NCI-H774 (cell line): Measurements from ENCODE around the gene EMSY.
A peak's percentile ranks its signal among the peaks of the same experiment; 100 is the strongest.

Source experiments
- DNase-seq: peaks from one replicate; lab custom pipeline; 2025; lab: John Stamatoyannopoulos, UW

The EMSY gene

DNA sequence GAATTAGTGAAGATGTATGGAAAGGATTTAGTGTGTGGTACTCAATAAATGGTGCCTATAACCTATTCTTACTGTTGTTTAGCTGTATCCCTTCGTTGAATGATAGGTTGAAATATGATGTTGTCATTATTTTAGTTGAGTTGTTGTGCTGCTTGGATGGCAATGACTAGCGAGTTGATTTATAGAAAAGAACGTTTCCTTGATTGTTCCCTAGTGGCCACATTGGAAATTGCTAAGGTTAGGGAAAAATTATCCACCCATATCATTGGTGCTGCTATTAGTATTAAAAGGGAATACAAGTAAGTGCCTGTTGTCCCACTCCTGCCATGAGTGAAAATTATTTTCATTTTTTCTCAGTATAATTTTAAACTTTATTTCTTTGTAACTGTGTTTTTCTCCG is 14.5 kb downstream of the EMSY start:
- no peak for DNase-seq

DNA sequence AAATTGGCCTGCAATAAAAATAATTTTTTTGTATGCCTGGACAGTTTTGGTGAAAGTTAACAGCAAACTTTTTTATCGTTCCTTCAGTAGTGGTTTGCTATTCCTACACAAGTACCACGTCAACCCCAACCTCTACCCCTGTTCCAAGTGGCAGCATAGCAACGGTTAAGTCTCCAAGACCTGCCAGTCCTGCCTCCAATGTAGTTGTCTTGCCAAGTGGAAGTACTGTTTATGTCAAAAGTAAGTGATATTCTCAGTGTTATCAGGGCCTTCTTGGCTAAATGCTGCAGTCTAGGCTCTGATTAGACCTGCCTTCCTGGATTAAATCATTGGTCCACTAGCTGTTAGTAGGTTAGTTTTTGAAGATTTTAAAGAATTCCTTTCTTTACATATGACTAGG is 15.0 kb downstream of the EMSY start:
- DNase-seq: no peak

DNA sequence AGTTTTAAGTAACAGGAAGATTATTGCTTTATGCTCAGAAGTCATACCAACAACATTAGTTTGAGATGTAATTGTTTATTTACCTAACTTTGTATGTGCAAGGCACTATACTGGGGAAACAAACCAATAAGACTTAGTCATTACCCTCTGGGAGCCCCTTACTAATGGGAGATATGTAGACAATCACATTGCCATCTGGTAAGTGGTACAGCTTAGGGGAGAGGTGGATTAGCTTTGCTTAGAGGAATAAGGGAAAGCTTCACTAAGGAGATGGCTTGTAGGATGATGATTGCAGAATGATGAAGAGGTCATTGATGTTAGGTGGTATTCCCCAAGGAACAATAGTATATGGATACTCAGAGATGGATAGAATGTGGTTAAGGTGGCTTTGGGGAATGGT is 17.5 kb downstream of the EMSY start:
- DNase-seq: no peak

DNA sequence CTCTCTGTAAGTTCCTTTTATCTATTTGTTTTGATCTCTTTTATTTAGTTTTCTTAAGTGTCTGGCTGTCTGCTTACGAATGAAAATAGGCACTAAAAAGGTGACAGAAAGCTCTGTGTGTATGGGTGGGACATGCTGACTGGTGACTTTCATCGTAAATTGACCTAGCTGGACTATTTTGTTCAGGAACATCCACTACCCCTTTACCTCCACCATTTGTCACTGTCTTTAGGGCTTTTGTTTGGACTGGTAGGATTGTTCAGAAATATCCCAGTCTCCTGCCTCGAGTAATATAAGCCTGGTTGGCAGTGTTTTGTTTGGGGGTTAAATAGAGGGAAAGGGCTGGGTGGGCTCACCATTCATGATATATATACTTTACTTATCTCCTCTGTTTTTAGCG is 20.9 kb downstream of the EMSY start:
- no peak for DNase-seq

DNA sequence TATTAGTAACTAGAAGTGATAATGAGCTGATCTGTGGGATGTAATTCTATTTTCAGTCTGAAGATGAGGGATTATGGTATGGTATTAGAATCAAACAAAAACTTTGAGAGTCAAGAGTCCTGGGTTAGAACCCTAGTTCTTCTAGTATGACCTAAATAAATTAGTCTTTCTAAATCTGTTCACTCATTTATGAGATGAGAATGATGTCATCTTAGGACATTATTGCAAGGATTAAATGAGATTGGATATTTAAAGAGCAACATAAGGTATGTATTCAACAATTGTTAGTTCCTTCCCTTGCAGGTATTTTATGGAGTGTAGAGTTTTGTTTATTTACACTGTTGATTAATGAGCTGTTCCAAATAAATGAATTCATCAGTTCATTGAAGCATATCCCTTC is 21.8 kb downstream of the EMSY start:
- no peak for DNase-seq

DNA sequence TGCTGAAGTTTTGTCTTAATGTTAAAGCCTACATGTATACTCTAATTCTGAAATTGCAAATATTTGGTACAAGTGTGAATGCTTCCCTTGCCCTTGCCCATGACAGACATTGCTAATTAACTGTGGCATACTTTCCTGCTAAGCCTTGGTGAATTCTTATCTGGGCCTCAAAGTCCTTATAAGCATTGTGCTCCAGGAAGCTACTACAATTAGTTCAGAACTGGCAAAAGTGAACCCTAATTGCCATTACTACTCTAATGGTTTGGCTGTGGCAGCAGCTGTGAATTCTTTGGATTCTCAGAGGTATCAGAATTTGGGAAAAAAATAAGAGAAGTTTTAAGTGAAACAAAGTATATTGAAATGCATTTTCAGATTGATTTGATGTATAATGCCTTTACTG is 24.3 kb downstream of the EMSY start:
- DNase-seq: no peak

DNA sequence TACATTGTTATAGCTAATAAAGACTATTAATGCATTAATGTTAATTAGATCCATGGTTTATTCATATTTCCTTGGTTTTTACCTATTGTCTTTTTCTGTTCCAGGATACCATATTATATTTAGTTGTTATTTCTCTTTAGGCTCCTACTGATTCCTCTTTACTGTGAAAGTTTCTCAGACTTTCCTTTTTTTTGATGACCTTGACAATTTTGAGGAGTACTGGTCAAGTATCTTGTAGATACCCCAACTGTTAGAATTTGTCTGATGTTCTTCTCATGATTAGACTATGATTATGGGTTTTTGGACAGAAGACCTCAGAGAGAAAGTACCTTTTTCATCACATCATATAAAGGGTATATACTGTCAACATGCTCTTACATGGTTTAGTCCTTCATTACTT is 26.6 kb downstream of the EMSY start:
- no peak for DNase-seq

DNA sequence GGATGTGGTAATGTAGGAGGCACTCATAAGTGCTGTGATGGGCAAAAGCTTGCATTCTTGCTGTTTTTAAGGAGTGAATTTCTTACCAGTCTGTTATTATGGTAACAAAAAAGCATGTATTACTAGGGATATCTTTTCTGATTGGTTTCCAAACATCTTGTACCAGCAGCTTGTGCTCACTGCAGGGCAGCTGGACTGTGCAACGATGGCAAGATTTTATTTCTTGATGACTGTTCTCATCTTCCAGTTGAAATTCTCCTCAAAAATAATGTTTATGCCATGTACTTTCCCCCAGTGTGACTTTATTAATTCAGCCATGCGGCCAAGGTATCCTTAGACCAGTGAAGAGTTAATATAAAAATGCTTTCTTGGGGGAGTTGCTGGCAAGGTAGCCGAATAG is 35.4 kb downstream of the EMSY start:
- no peak for DNase-seq

DNA sequence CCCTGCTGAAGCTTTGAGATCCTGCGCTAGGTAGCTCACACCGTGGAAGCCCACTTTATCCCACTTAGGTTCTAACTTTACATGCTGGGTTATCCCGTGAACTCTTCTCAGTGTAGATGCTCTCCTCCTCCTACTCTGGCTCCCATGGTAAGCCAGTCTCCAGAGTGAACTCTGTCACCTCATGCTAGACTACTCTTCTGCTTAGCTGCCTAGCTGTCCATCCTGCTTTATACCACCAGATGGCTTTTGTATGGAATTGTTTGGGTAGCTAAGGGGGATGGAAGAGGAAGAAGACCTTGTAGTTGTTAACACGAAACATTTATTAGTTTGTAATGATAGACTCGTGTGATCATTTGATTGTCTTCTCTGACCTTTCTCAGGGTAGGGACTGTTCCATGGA is 46.8 kb downstream of the EMSY start:
- DNase-seq: no peak

DNA sequence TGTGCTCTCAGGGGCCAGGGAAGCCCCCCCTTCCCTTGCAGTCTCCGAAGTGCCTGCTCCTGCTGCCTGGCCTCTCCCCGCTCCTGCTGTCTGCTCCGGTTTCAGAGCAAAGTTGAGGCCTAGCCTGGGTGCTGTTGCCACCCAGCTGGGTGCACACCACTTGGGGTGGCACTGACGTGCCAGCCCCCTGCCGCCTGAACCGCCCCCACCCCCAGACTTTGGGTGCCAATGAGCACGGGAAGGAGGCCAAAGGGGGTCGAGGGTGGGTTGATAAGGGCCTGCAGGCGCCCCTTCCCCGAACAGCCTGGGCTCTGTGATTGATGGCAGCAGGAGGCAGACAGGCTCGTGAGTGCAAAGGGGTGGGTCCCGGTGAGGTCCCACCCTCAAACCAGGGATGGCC is 48.2 kb downstream of the EMSY start:
- DNase-seq: no peak

DNA sequence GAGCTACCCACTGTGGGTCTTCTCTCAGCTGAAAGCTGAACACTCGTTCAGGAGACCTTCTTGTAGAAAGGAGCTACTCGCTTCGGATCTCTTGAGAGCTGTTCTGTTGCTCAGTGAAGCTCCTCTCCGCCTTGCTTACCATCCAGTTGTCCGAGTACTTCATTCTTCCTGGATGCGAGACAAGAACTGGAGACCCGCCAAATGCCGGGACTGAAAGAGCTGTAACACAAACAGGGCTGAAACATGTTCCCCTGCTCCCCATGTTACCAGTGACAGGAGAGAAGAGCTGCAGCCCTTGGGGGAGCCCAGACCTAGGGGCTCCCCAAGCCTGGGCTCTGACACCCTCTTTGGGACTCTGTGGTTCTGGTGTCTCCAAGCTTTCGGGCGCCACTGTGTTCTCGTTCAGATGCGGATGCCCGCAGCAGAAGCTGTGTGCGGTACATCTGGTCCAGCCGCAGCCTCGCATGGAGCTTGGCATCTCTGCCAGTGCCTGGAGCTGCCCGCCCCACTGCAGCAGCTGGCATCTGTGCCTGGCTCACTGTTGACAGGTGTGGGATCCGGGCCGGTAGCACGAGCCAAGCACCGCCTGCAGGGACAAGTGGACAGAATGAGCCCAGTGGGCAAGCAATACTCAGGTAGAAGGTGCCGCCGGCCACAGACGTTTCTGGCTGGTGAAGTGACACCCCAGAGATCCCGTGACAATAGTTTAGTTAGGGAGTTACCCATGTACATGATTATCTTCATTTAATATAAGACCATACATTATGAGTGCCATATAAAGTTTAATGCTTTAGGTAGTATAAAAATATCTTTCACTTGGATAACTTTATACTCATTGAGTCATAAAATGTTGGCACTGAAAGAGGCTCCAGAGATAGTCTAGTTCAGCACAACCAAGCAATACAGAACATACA is 49.1 kb downstream of the EMSY start:
- DNase-seq: no peak

DNA sequence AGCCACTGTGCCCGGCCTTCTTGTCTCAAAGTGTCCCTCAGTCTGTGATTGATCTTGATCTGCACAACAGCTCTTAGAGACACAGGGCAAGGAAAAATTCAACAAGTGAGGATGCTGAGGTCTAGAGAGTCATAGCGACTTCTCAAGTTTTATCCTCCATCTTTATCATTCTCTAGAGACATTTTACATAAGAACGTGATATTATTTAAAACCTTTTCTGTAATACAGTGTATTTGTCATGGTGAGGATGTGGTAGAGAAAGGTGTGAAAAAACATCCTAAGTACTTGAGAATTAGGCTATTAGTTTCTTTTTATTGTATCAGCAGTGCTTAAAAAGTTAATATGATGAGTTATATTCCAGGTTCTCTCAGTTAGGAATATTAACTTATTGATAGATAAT is 50.2 kb downstream of the EMSY start:
- no peak for DNase-seq

DNA sequence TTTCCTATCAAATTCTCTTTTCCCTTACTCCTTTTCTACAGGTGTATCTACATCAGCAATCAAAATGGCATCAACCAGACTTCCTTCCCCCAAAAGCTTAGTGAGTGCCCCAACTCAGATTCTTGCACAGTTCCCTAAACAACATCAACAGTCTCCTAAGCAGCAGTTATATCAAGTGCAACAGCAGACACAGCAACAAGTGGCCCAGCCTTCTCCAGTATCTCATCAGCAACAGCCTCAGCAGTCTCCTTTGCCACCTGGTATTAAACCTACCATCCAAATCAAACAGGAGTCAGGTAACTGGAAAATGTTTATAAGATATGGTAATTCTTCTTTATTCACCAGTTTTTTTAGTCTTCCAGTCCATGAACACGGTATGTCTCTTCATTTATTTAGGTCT is 51.4 kb downstream of the EMSY start:
- DNase-seq: no peak

DNA sequence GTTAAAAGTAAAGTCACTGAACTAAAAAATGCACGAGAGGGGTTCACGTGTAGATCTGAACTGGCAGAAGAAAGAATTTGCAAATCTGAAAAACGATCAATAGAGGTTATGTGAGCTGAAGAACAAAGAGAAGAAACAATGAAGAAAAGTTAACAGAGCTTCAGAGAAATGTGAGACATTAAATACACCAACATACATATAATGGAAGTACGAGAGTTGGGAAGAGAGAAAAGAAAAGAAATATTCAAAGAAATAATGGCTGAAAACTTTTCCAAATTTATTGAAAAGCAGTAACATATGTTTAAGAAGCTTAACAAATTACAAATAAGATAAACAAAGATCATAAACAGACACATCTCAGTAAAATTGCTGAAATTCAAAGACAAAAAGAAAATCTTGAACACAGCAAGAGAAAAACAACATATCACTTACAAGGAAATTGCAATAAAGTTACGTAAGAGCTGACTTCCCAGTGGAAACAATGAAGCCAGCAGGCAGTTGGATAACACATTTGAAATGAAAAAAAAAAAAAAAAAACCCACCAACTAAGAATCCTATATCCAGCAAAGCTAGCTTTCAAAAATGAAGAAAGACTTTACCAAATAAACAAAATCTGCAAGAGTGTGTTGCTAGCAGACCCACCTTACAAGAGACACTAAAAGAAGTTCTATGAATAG is 56.8 kb downstream of the EMSY start:
- no peak for DNase-seq

DNA sequence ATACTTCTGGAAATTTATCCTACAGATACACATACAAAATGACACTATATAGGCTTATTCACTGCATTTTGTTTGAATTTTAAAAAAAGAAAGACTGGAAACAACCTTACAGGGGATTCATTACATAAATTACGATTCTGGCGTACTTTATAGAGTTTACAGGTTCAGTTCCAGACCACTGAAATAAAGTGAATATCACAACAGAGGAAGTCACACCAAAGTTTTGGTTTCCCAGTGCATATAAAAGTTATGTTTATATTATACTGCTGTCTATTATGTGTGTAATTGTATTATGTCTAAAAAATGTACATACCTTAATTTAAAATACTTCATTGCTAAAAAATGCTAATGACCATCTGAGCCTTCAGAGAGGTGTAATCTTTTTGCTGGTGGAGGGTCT is 62.0 kb downstream of the EMSY start:
- no peak for DNase-seq

DNA sequence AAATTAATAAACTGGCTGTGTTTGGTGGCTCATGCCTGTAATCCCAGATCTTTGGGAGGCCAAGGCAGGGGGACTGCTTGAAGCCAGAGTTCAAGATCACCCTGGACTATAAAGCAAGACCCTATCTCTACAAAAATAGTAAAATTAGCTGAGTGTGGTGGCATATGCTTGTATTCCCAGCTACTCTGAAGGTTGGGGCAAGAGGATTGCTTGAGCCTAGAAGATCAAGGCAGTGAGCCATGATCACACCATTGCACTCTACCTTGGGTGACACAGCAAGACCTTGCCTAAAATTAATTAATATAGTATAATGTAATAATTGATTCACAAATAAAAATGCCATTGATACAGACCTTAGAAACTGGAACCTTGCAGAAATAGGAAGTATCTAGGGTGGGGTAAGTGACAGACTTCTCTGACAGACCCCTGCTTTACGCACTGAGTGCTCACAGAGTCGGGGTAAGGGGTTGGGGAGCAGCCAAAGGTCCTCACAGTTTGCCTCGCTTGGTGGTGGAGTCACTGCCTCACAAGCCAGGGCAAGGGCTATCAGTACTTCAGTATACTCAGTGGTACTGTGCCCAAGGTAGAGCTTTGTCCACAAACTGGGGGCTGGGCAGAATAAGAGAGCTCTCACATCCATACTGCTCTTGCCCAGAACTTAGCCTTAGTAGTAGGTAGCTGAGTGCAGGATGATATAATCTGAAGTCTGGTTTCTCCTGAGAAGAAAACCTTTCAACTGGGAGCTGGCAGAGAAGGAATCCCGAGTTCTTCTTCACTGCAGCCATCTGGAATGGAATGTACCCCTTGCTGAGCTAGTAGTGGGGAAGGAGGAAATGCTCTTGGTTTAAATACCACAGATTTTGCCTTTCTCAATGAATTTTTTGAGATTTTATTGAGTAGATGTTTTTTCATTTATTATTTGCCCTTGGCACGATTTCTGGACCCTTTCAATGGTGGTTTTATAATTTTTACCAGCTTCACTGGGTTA is 65.5 kb downstream of the EMSY start:
- DNase-seq: no peak

DNA sequence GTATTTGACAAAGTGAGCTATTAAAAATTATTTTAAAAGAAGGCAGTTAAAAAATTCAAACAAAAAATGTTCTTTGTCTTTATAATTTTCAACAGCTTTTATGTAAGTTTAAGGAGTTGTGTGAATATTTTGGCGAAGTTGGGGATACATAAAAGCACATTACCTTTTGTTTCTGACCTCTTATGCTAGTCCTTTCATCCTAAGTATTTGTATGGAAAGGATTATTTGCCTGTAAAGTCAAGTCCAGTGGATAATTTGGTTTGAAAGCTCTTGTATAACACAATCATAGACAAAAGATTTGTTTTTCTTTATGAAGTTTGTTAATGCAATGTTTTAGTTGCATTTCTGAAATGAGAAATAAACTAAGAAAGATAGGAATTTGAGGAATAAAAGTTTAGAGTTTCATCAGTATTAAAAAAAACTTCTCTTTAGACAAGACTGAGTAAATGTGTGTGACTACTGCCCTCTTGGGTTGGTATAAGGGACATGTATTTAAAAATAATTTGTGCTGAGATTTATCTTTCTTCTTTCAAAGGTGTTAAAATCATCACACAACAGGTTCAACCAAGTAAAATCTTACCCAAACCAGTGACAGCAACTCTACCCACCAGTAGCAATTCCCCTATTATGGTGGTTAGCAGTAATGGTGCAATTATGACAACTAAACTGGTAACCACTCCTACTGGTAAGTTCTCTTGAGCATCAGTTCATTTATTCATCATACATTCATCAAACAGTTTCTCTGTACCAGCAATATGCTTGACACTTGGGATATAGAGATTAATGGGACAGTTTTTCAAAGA is 68.2 kb downstream of the EMSY start:
- no peak for DNase-seq

DNA sequence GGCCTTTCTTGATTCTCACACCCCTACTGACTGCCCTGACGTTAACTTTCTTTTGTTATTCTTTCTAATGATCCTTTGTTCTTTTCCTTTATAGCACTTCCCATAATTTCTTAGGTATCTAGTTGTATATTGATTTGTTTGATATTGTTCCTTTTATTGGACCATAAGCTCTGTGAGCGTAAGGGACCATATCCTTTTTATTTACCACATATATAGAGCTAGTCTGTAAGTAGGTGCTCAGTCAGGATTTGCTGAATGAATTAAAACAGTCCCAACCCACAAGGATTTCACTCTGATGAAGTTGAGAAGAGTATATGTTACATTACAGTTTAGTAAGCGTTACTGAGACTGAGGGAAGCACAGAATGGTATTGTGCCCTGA is 68.8 kb downstream of the EMSY start:
- no peak for DNase-seq

DNA sequence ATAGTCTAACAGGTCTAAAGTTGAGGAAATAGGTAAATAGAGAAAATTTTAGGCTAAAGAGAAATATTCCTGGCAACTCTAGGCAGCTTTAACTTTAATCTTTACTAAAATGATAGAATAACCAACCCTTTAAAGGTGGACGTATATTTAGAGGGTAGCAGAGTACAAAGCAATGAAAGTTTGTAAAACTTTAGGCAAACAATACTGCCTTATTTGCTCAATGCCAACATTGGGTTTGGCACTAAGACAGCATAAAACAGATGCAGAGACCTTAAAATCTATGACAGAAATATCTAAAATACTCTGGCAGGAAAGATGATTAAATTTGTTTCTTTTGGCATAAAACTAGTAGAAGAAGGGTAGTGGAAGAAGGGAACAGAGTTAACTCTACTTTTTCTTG is 70.7 kb downstream of the EMSY start:
- DNase-seq: no peak

DNA sequence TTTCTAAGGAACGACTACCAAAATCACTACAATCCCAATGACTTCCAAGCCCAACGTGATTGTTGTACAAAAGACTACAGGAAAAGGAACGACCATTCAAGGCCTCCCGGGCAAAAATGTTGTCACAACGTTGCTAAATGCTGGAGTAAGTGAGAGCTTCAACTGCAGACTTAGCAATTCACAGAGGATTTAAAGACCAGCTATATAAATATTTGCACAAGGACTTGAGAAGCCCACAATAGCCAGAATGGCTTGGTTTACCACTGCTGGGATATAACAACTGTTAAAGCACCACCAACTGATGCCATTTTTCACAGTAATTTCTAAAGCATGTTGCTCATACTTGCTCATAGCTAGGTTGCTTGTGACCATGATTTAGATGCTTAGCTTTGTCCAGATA is 78.3 kb downstream of the EMSY start:
- peak; percentile 57 for DNase-seq

DNA sequence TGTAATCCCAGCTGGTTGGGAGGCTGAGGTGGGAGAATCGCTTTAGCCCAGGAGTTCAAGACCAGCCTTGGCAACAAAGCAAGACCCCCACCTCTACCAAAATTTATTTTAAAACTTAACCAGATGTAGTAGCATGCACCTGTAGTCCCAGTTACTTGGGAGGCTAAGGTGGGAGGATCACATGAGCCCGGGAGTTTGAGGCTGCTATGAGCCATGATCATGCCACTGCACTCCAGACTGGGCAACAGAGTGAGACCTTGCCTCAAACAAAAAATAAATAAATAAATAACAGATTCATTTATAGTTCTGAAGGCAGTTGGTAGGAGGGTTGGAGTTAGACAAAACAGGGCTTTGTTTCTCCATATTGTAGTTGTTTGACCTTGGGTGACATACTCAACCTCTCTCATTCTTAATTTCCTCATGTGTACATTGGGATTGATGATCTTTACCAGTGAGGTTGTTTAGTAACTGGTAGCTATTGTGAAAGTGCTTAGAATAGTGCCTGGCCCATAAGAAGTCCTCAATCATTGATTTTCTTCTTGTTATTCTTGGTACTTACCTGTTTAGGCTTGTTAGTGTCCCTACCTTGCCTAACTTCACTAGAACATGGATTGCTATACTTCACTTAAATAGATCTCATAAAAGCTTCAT is 79.1 kb downstream of the EMSY start:
- DNase-seq: no peak
